Lung (tissue), 12 donors: Measurements from ENCODE around the gene EPHA8. TPM values are rescaled to one million over a fixed set of nuclear protein-coding genes. Genes with fewer than 3 reads are reported as not detected.

ENCODE experiments used
- ATAC-seq: fragments of 200-7000 bp; cut with Tn5 transposase; one replicate; pipeline ENCODE4 v1.9.1; 2020; ENCODE audit warnings: moderate number of reproducible peaks; ENCODE audit not compliant: insufficient read depth, low FRiP score
- DNase-seq, 3 donors: peaks; one replicate each; pipeline ENCODE4 v3.0.0-alpha.2; 2013 to 2017
- H3K27ac ChIP-seq, 2 donors: one replicate each; pipeline ENCODE4 v1.5.1; 2013; ENCODE audit warnings: mild to moderate bottlenecking in 2 of 2, moderate library complexity in 2 of 2, control low read depth in 1 of 2, inconsistent platforms in 1 of 2, low read depth in 1 of 2, low read length in 1 of 2
- H3K27me3 ChIP-seq, 3 donors: one replicate each; pipeline ENCODE4 v1.5.1; 2013; ENCODE audit warnings: low read length in 2 of 3; ENCODE audit not compliant: control insufficient read depth in 3 of 3, insufficient read depth in 3 of 3
- H3K36me3 ChIP-seq, 4 donors: one replicate each; pipeline ENCODE4 v1.5.1; 2013; ENCODE audit warnings: low read length in 4 of 4, mild to moderate bottlenecking in 1 of 4, moderate library complexity in 1 of 4; ENCODE audit not compliant: control insufficient read depth in 4 of 4, insufficient read depth in 4 of 4
- H3K4me1 ChIP-seq, 5 donors: one replicate each; pipeline ENCODE4 v1.5.1; 2013; ENCODE audit warnings: low read length in 5 of 5, mild to moderate bottlenecking in 2 of 5, moderate library complexity in 1 of 5; ENCODE audit not compliant: control insufficient read depth in 5 of 5, insufficient read depth in 5 of 5
- H3K4me3 ChIP-seq: one replicate; pipeline ENCODE4 v1.5.1; 2013; ENCODE audit warnings: mild to moderate bottlenecking, control low read depth, moderate library complexity
- H3K9ac ChIP-seq, 2 donors: one replicate each; pipeline ENCODE4 v1.5.1; 2013; ENCODE audit warnings: low read length in 2 of 2, control low read depth in 1 of 2; ENCODE audit not compliant: insufficient read depth in 1 of 2
- H3K9me3 ChIP-seq, 4 donors: one replicate each; pipeline ENCODE4 v1.5.1; 2013; ENCODE audit warnings: low read length in 3 of 4, mild to moderate bottlenecking in 1 of 4, moderate library complexity in 1 of 4; ENCODE audit not compliant: control insufficient read depth in 4 of 4, insufficient read depth in 3 of 4
- whole genome bisulfite sequencing, 2 donors: extraction: QIAGEN DNeasy Blood & Tissue Kit; methylation state at CpG; one replicate each; pipeline ENCODE4 v1.1.7; 2013; 5-methylcytosine and 5-hydroxymethylcytosine counted together
- polyA plus RNA-seq, 2 donors: library from polyadenylated mRNA; stranded (reverse); fragments of 200-250 nt; gene quantifications; one replicate each; pipeline ENCODE4 v1.2.1, GENCODE V29; 2013
- total RNA-seq, 2 donors: library from RNA; depleted of rRNA in 1 of 2; stranded (reverse); fragments of >200 nt in 1 of 2; gene quantifications; one replicate each; pipeline ENCODE4 v1.2.1, GENCODE V29; 2014 to 2021
- TF ChIP-seq, protein P1 (sequence below): IDR thresholded peaks from 2 replicates; pipeline ENCODE4 v1.5.1; 2012; ENCODE audit warnings: mild to moderate bottlenecking; ENCODE audit errors: control extremely low read depth, extremely low read depth
- donor health status: control.
- donor health status: control.
- donor health status: Bipolar disorder and iron deficiency.
- donor health status: healthy.
- donor health status: DM: yes; HTN: yes; CAD: no.

EPHA8 gene
- total and polyA plus RNA-seq, 4 donors = 0.01 TPM; not detected in 3

- H3K36me3 ChIP-seq = no peaks in the 10 kb centered on the region
- TF ChIP-seq, protein P1, sequence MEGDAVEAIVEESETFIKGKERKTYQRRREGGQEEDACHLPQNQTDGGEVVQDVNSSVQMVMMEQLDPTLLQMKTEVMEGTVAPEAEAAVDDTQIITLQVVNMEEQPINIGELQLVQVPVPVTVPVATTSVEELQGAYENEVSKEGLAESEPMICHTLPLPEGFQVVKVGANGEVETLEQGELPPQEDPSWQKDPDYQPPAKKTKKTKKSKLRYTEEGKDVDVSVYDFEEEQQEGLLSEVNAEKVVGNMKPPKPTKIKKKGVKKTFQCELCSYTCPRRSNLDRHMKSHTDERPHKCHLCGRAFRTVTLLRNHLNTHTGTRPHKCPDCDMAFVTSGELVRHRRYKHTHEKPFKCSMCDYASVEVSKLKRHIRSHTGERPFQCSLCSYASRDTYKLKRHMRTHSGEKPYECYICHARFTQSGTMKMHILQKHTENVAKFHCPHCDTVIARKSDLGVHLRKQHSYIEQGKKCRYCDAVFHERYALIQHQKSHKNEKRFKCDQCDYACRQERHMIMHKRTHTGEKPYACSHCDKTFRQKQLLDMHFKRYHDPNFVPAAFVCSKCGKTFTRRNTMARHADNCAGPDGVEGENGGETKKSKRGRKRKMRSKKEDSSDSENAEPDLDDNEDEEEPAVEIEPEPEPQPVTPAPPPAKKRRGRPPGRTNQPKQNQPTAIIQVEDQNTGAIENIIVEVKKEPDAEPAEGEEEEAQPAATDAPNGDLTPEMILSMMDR = no peak
- H3K4me3 ChIP-seq = no peak overlapping the region
- H3K27me3 ChIP-seq = peaks cover 0 to 6% (median 2%) of the 10 kb centered on the region in 3 donors
- no peak overlapping the region for H3K9ac ChIP-seq
- peaks cover 0 to 10% (median 0%) of the 10 kb centered on the region in 5 donors for H3K4me1 ChIP-seq
- H3K9me3 ChIP-seq = peaks cover 0 to 3% (median 1%) of the 10 kb centered on the region in 4 donors
- WGBS, 2 donors = 67 to 77% methylated on average over 10 of the region's 10 CpGs
- DNase-seq (peak in 2 of 3 donors; percentile 17 to 65), ATAC-seq (no peak)
- H3K27ac ChIP-seq = no peak overlapping the region
Measured at GRCh38 chr1:22584001-22584562, 20.8 kb downstream of the EPHA8 start.

DNA sequence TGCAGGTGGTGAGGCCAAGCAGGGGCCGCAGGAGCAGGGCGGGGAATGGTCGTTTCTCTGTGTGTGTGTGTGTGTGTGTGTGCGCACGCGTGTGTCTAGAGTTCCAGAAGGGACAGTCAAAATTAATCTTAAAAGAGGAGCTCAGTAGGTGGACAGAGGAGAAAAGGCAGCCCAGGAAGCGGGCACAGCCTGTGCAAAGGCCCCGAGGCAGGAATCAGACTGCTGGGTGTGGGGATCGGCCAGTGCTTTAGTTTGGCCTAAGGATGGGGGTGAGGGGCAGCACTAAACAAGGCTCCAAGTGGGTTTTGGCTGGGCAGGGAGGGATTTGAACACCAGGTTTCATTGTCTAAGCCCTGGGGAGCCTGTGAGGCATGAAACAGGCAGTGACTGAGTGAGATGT is 21.7 kb downstream of the EPHA8 start:
- Histone ChIP-seq H3K36me3 (no peaks in the 10 kb centered on the region), H3K9me3 (peaks cover 0 to 3% (median 0%) of the 10 kb centered on the region in 4 donors), H3K9ac (no peak overlapping the region), H3K4me1 (peaks cover 0 to 10% (median 0%) of the 10 kb centered on the region in 5 donors), H3K27me3 (peaks cover 0 to 7% (median 2%) of the 10 kb centered on the region in 3 donors), H3K27ac (no peak overlapping the region), H3K4me3 (no peak overlapping the region)
- WGBS, 2 donors = 74 to 87% methylated on average over 9 of the region's 9 CpGs
- ATAC-seq = no peak
- DNase-seq = no peak
- TF ChIP-seq, protein P1 = no peak

GRCh38 chr1:22585471-22585870 is 22.2 kb downstream of the EPHA8 start:
- H3K9ac ChIP-seq = no peak overlapping the region
- no peak overlapping the region for H3K4me3 ChIP-seq
- TF ChIP-seq, protein P1 = no peak
- 93 to 94% methylated on average over 4 of the region's 4 CpGs for WGBS, 2 donors
- H3K4me1 ChIP-seq = peaks cover 0 to 10% (median 0%) of the 10 kb centered on the region in 5 donors
- H3K9me3 ChIP-seq = peaks cover 0 to 3% (median 0%) of the 10 kb centered on the region in 4 donors
- peaks cover 0 to 7% (median 2%) of the 10 kb centered on the region in 3 donors for H3K27me3 ChIP-seq
- no peak for ATAC-seq
- H3K36me3 ChIP-seq = no peaks in the 10 kb centered on the region
- no peak overlapping the region for H3K27ac ChIP-seq
- DNase-seq = no peak
